GM18505 (cell line): ENCODE measurements around the gene MORN1.
"Not testable (repeated sequence)": the region's sequence is repeated elsewhere in the genome, so short reads cannot be mapped to it uniquely, and the experiment has no call there.

Source experiments
- ATAC-seq: cut with Tn5 transposase; IDR thresholded peaks from one replicate; pipeline ENCODE4 v1.9.1; 2021; ENCODE audit not compliant: unreplicated experiment
- POLR2A ChIP-seq: IDR thresholded peaks from 4 replicates; pipeline ENCODE4 v1.6.1; 2011; ENCODE audit warnings: borderline replicate concordance; ENCODE audit not compliant: insufficient read depth, insufficient read length; ENCODE audit errors: extremely low read depth

MORN1 gene

GRCh38 chr1:2299131-2299627 is 92.2 kb downstream of the MORN1 start:
- no peak for TF ChIP-seq POLR2A

DNA sequence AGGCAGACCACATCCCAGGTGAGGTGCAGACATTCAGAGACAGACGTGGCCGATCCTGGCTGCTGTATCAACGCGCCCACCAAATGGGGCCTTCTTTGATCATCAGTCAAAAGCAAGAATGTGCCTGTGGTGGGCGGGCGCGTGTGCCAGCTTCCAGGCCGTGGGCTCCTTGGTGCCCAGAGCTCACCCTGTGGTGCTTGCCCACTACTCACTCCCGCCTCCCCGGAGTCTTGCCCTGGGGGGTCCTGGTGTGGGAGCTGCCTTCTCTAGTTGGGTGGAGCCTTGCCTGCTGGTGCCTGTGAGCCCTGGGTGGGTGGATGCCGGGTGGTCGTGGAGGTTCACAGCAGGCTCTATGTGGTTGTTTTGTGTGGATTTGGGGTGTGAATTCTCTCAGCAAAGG is 92.7 kb downstream of the MORN1 start:
- ATAC-seq: no peak
- TF ChIP-seq POLR2A: no peak

More at GRCh38 chr1:2299131-2299627, 92.2 kb downstream of the MORN1 start:
- ATAC-seq: no peak

GRCh38 chr1:2297246-2298011 is 93.9 kb downstream of the MORN1 start:
- TF ChIP-seq POLR2A: no peak
- no peak for ATAC-seq

DNA sequence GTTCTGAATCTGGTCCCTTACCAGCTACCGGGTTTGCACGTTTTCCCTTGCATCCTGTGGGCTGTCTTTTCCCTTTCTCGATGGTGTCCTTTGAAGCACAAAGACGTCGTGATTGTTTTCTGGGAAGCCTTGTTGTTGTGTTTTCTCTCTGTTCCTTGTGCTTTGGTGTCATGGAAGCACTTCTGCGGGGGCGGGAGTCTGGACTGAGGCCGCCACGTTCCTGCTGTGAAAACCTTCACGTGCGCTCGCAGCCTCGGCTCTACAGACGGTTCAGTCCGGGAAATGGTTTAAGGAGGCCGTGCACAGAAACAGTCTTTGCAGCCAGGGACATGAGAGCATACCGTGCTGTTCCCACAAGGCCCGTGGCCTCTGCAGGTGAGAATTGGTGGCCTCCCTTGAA is 94.7 kb downstream of the MORN1 start:
- ATAC-seq: no peak
- TF ChIP-seq POLR2A: no peak

GRCh38 chr1:2296211-2296610 is 95.1 kb downstream of the MORN1 start:
- ATAC-seq: not testable (repeated sequence)

GRCh38 chr1:2295526-2295925 is 95.8 kb downstream of the MORN1 start:
- ATAC-seq: no peak
- TF ChIP-seq POLR2A: no peak

GRCh38 chr1:2294725-2295078 is 96.7 kb downstream of the MORN1 start:
- no peak for TF ChIP-seq POLR2A

DNA sequence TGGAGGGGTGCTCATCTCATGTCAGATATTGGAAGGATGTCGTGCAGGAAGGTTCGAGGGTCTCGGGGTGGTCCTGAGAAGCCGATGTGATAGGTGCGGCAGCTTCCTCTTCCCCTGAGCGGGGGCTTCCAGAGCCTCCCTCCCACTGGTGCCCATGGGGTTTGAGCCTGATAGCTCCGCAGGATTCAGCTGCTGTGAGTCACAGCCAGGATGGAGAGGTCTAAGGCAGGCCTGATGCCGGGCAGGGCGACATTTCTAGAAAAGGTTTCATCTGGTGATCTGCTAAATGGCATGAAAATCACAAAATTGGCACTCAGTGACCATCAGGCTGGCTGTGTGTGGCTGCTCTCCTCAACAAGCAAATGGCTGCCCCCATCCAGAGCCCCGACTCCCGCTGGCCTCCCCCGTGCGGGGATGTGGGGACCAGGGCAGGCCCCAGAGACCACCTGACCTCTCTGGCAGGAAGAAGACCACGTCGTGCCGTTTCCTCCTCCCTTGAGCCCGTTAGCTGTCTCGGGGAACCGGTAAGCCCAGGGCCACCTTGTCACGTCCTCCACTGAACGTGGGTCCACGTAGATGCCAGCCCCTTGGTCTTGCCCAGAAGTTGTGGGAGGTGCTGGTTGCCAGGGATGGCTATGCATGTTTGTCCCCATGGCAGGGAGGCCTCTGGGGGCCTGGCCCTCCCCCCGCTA is 97.2 kb downstream of the MORN1 start:
- no peak for ATAC-seq
- TF ChIP-seq POLR2A: no peak

More at GRCh38 chr1:2294725-2295078, 96.7 kb downstream of the MORN1 start:
- no peak for ATAC-seq

DNA sequence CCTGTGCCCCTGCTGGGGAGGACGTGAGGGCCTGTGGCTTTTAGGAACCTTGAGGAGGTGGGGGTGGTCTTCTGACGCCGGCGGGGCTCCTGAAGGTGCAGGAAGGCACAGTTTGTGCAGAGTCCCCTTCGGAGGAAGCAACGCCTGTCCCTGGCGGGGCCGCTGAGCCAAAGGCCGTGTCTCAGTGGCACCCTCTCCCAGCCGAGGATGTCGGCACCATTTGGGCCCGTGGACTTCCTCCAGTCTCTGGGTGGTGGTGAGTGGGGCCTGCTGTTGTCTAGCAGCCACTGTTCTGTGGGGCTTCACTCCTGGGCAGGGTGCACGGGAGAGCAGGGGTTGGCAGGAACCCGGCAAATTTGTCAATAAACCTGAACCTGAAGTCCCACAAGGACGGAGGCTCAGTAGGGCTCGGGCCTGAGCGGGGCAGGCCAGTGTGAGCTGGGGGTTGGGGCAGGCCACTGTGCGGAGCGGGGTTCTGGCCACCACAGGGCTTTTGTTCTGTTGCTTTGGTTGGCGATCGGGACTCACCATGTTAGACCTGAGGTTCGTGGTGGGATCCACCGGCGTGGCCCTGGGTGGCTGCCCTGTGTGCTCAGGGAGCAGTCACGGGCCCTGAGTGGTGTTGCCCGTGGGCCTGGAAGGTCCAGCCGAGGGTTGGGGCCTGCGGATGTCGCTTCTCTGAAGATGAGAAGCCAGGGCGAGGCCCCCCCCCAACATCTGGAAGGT is 98.5 kb downstream of the MORN1 start:
- no peak for TF ChIP-seq POLR2A
- ATAC-seq: no peak

GRCh38 chr1:2291577-2291976 is 99.8 kb downstream of the MORN1 start:
- no peak for TF ChIP-seq POLR2A
- ATAC-seq: no peak

DNA sequence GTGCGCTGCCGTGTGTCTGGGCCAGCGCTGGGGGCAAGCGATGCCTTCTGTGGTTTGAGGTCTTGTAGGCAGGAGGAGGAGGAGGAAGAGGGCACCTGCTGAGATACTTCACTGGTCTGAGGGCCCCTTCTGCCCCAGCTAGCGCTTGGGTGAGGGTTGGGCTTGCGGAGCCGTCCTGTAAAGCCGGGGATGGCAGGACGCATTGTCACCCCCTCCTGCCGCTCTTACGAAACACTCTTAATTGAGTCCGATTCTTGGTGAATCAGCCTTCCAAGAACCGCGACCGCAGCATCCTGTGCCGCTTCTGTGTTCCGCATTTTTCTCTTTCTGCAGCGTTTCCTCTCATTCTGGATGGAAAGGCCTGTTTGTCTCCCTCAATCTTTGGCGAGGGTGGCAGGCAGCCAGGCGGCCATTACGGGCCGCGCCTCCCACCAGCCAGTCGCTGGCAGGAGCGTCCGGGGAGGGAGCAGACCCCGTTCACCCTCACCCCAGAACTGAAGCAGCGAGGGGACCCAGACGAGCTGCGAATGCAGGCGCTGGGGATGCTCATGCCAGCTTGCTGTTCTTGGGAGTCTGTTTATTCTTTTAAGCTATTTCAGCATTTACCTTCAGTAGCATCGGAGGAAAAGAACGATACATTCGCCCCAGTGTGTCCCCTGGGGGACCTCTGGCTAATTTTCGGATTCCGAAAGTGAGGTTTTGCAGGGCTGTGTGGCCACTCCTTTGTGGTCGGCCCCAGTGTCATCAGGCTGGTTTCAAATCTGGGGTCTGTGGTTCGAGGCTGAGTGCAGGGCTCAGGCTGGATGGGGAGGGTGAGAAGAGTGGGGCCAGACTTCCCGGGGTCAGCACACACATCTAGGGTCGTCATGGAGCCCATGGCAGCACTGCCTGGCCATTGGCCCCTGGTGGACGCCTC is 100.5 kb downstream of the MORN1 start:
- TF ChIP-seq POLR2A: no peak
- ATAC-seq: peak; percentile 57

DNA sequence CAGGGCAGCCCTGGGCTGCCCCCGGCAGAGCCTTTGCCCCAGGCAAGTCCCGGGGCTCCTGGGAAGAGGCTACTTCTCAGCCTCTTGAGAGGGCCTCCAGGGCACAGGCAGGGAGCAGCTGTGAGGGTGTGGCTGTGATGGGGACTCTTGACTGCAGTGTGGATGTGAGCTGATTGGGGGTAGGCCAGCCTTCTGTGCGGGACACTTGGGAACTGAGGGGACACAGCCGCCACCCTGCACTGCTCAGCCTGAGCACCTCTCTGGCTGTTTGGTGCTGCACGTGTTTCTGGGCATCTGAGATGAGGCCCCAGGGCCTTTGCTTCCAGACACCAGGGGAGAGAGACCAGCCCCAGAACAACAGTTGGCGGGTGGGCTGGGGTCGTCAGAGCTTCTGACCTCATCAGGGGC is 101.2 kb downstream of the MORN1 start:
- no peak for TF ChIP-seq POLR2A
- peak; percentile 33 for ATAC-seq

DNA sequence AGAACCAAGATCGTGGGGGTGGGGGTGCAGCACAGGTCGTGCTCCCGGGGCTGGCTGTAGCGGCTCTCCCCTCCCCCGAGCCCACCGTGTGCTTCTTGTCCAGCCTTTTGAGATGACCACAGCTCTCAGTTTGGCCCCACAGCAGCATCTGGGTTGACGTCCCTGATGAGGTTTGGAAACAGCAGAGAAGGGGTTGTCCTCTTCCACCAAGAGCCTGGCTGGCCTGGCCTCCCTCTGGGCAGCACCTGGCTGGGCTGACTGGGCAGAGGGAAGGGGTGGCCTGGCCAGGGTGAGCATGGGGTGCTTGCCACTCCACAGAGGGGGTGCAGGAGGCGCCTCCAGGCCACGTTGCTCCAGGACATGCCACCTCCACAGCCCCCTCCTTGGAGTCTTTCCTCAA is 101.7 kb downstream of the MORN1 start:
- TF ChIP-seq POLR2A: no peak
- ATAC-seq: no peak
